NCI-H187 (cell line): ENCODE data around the gene ENPP1.

Source experiments
- DNase-seq, 2 experiments: peaks; one replicate each; lab custom pipeline; 2025; lab: John Stamatoyannopoulos, UW

ENPP1 gene

GRCh38 chr6:131916847-131917246, 109.0 kb downstream of the ENPP1 start:
- DNase-seq, result no peak

GRCh38 chr6:131917318-131917717, 109.5 kb downstream of the ENPP1 start:
- DNase-seq, result no peak

DNA sequence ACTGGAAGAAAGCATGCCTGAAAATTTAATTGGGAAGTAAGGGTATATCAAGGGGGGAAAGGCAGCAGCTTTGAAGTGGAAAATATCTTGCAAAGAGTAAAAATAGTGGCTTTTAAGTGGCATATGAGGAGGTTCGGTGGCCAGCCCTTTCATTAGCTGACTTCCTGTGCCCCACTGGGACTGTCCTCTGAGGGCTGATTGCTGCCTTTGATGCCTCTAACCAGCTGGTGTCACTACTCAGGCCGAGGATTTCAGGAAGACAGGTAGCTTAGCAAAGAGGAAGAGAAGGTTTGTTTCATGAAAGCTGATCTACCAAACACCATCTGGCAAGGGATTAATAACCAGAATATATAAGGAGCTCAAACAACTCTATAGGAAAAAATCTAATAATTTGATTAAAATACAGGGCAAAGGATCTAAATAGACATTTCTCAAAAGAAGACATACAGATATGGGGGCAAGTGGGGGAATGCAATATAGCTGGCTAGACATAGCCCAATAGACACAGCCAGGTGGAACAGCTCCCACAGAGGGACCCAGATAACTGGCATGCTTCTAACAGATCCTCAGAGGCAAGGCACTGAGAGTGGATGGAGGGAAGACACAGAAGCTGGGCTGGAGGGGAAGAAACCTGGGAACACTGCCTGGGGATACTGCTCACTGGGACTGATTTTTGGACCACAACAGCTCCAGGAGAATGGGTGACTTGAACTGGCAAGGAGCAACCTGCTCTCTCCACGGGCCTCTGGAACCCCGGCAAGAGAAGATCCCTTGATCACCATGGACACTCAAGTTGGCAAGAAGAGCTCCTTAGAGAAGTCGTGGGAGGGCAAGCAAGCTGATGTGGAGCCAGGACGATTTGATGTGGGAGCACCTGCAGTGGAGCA, 110.2 kb downstream of the ENPP1 start:
- no peak for DNase-seq

GRCh38 chr6:131918650-131919355, 111.0 kb downstream of the ENPP1 start:
- DNase-seq, result no peak

GRCh38 chr6:131920656-131921055, 112.8 kb downstream of the ENPP1 start:
- no peak for DNase-seq

DNA sequence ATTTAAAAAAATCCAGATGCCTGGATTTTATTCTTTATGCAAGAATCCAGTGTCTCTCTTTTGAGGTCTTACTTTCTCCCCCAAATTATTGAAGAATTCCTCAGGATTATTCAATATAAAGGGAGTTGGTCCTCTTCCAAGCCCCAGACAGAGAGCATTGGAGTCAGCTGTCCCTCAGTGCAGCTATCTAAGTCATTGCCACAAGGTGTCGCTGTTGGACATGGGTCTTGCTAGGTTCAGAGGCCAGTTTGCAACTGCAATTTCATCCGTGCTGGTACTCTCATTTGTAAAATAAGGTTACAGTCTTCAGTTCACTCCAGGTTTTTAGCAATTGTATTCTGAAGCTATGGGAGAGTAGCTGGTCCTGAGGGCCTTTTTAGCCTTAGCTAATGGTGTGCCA, 115.5 kb downstream of the ENPP1 start:
- DNase-seq, result no peak

DNA sequence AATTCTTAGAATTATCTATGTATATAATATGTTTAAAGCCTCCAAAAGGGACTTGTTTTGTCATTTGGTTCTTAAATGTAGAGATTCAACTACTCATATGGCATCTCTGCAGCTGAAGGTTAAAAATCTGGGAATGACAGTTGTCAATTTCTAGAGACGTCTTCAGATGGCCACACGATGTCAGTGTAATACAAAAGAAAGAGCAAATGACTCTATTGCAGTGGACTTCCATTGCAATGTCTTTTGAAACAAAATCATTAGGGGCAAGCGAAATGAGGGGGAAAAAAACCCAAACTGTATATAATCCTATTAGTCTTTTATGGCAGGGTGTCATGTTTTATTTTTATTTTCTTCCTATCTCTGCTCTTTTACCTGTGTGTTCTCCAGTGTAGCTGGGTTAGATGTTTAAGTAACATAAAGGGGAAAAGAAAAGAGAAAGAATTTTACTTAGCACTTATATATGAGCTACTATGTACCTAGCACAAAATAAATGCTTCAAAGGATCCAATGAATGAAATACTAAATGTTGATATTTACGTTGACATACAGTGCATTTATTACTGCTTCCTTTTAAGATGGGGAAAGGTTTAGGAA, 117.2 kb downstream of the ENPP1 start:
- no peak for DNase-seq

- no peak for DNase-seq
These were observed 121.4 kb downstream of the ENPP1 start for GRCh38 chr6:131929264-131929663.

DNA sequence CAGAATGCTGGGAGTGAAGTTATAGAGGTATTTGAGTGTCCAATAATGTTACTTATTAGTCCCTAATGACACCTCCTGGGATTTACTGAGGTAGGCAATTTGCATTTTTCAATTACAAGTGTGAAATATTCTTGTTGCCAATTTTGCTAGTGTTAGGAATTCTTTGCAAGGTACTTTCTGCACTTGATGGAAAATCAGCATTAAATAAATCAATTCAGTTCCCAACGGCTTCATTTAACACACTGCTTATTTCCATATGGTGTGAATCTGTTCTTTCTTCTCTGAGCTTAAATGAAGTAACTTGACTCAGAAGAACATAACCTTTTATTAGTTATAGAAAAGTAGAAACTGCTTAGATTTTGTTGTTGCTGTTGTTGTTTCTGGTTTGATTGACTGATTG, 122.2 kb downstream of the ENPP1 start:
- no peak for DNase-seq

GRCh38 chr6:131931063-131931750, 123.4 kb downstream of the ENPP1 start:
- DNase-seq, result no peak

- DNase-seq, result no peak
These were observed 128.3 kb downstream of the ENPP1 start for GRCh38 chr6:131936156-131936555.

GRCh38 chr6:131937226-131937625, 129.4 kb downstream of the ENPP1 start:
- DNase-seq, result no peak

DNA sequence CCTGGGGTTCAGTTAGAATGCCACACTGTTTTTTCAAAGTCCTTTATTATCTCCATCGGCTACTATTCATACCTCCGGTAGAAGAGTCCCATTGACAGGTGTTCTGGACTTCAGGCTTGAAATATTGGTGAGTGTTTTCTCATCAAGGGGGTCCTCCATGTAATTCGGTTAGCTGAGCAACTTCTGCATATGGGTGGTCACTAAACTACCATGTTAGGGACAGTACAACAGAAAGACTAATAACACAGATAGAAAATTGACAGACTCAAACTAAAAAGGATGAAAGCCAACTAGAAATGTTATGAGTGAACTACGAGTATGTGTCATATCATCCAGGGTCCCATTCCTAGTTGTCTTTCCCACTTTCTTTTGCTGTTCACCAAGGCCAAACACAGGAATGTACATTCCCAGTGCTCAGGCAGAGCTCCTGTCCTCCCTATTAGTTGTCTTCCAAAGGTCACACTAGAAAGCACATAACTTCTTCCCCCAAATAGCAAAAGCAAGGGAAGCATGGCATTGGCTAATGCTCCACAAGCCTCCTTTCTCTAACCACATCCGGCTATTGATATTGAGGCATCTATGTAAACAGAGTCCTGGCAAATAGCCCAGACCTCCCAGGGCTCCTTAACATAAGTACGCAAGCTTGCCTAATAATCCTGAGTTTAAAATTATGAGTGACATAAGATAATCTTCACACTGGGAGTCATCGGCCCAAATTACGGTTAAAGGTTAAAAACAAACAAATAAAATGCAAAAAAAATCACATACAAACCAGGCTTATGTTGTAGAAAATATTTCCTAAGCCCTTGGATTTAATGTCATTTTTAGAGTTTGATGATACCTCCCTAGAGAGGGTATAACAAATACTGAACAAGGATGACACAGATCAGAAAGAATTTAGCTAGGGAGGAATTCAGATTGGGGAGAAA, 130.1 kb downstream of the ENPP1 start:
- DNase-seq, result no peak
